MM.1S (cell line): ENCODE results near the gene SFTA2.

ENCODE experiments used
- DNase-seq: peaks from one replicate; pipeline ENCODE4 v3.0.0-alpha.2; 2015
- H2AFZ ChIP-seq: fragments of 300-600 bp; sonication (generic); 2 replicates; pipeline ENCODE4 v1.6.0; 2016; ENCODE audit warnings: antibody characterized with exemption, low read length
- H3F3A ChIP-seq: fragments of 300-600 bp; sonication (generic); 2 replicates; pipeline ENCODE4 v1.6.1; 2016; ENCODE audit warnings: mild to moderate bottlenecking, antibody characterized with exemption, low read length, moderate library complexity, mixed read lengths; ENCODE audit not compliant: insufficient read depth
- H3K27ac ChIP-seq: fragments of 300-600 bp; sonication (generic); 2 replicates; pipeline ENCODE4 v1.5.1; 2016; ENCODE audit warnings: mild to moderate bottlenecking, low read length
- H3K27me3 ChIP-seq: fragments of 300-600 bp; sonication (generic); replicated peaks from 2 replicates; pipeline ENCODE4 v1.6.0; 2016; ENCODE audit warnings: low read length; ENCODE audit not compliant: insufficient read depth
- H3K36me3 ChIP-seq: fragments of 300-600 bp; sonication (generic); replicated peaks from 2 replicates; pipeline ENCODE4 v1.6.1; 2016; ENCODE audit warnings: mild to moderate bottlenecking, low read length, mixed read lengths; ENCODE audit not compliant: insufficient read depth
- H3K4me1 ChIP-seq: fragments of 300-600 bp; sonication (generic); 2 replicates; pipeline ENCODE4 v1.6.1; 2016; ENCODE audit warnings: low read length, mixed read lengths
- H3K4me2 ChIP-seq: fragments of 300-600 bp; sonication (generic); 2 replicates; pipeline ENCODE4 v1.6.0; 2016; ENCODE audit warnings: low read depth, low read length
- H3K4me3 ChIP-seq: fragments of 300-600 bp; sonication (generic); 2 replicates; pipeline ENCODE4 v1.5.1; 2016; ENCODE audit warnings: low read length, mixed read lengths
- H3K79me2 ChIP-seq: fragments of 300-600 bp; sonication (generic); 2 replicates; pipeline ENCODE4 v1.6.1; 2016; ENCODE audit warnings: mixed run types, low read length, mixed read lengths
- H3K9ac ChIP-seq: fragments of 300-600 bp; sonication (generic); 2 replicates; pipeline ENCODE4 v1.6.1; 2016; ENCODE audit warnings: low read length, mixed read lengths
- H3K9me2 ChIP-seq: fragments of 300-600 bp; sonication (generic); replicated peaks from 2 replicates; pipeline ENCODE4 v1.6.1; 2016; ENCODE audit warnings: mild to moderate bottlenecking, low read length, mixed read lengths; ENCODE audit not compliant: insufficient read depth
- H3K9me3 ChIP-seq: fragments of 300-600 bp; sonication (generic); replicated peaks from 2 replicates; pipeline ENCODE4 v1.6.1; 2016; ENCODE audit warnings: mild to moderate bottlenecking, low read length, mixed read lengths; ENCODE audit not compliant: insufficient read depth
- H4K20me1 ChIP-seq: fragments of 300-600 bp; sonication (generic); 2 replicates; pipeline ENCODE4 v1.6.1; 2016; ENCODE audit warnings: mild to moderate bottlenecking, low read length, moderate library complexity, mixed read lengths; ENCODE audit not compliant: insufficient read depth
- EZH2 ChIP-seq: fragments of 300-600 bp; sonication (generic); optimal IDR thresholded peaks from 2 replicates; pipeline ENCODE3; 2017; ENCODE audit warnings: low read depth, mild to moderate bottlenecking, antibody characterized with exemption, low read length, mixed read lengths
- EZH2phosphoT487 ChIP-seq: fragments of 300-600 bp; sonication (generic); IDR thresholded peaks from 2 replicates; pipeline ENCODE4 v1.6.1; 2018; ENCODE audit warnings: antibody characterized with exemption, low read length
- TF ChIP-seq, protein P1 (sequence below): fragments of 300-600 bp; sonication (generic); IDR thresholded peaks from 2 replicates; pipeline ENCODE4 v1.5.1; 2016; ENCODE audit warnings: antibody characterized with exemption, low read length, mixed read lengths

Gene SFTA2

DNA sequence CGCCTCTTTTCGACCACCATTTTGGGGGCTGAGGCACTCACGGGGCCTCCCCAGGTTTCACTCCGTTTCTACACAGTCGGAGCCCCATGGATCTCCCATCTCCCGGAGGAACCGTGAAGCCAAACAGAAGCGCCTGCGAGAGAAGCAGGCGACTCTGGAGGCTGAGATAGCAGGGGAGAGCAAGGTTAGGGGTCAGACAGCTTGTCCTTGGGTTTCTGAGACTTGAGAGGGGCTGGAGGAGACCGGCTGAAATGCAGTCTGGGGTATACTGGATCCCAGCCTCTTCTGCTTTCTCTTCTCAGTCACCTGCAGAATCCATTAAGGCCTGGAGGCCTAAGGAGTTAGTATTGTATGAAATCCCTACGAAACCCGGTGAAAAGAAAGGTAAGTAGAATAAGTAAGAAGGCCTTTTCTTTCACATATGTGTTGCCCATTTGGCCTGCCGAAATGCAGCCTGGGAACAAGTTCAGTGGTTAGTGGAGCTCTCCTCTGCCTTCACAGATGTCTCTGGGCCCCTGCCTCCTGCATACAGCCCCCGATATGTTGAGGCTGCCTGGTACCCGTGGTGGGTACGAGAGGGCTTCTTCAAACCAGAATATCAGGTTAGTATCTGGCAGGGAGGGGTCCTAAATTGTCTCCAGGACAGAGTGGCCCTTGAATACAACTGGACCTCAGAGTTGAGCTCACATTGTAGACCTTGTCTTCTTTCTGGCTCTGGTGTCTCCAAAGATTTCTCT, 16.9 kb downstream of the SFTA2 start:
- H3K4me1 ChIP-seq, result peaks cover 8% of the 10 kb centered on the region; the same call in 1 of the 2 replicates
- H3K9me2 ChIP-seq, result no peaks in the 10 kb centered on the region
- peak overlapping the region; percentile 93 for H3K9ac ChIP-seq
- no peak for DNase-seq
- no peaks in the 10 kb centered on the region for H3K36me3 ChIP-seq
- peak overlapping the region; percentile 43; the same call in 1 of the 2 replicates for H3K27ac ChIP-seq
- H3K79me2 ChIP-seq, result no peaks in the 10 kb centered on the region
- peak overlapping the region; percentile 85 for H3K4me3 ChIP-seq
- no peak for TF ChIP-seq EZH2
- H3K9me3 ChIP-seq, result no peaks in the 10 kb centered on the region
- H4K20me1 ChIP-seq, result no peaks in the 10 kb centered on the region
- H3F3A ChIP-seq, result no peaks in the 10 kb centered on the region; the same call in 1 of the 2 replicates
- H3K4me2 ChIP-seq, result peak overlapping the region; percentile 98
- H2AFZ ChIP-seq, result peak overlapping the region; percentile 97
- no peaks in the 10 kb centered on the region for H3K27me3 ChIP-seq

GRCh38 chr6:30914076-30914853, 17.7 kb downstream of the SFTA2 start, which contains the start of gene VARS2:
Gene VARS2 (plus strand): TSS chr6:30914238. CDS start chr6:30914837, 599 bp downstream.
- Histone ChIP-seq H4K20me1 (no peaks in the 10 kb centered on the region), H3K9me2 (no peaks in the 10 kb centered on the region), H3K9me3 (no peaks in the 10 kb centered on the region), H3K4me1 (peaks cover 8% of the 10 kb centered on the region; the same call in 1 of the 2 replicates), H3K36me3 (no peaks in the 10 kb centered on the region), H3K9ac (peak within 1 kb of the TSS; percentile 93), H2AFZ (peak within 1 kb of the TSS; percentile 97), H3K4me2 (peak within 1 kb of the TSS; percentile 98), H3K27me3 (no peaks in the 10 kb centered on the region), H3F3A (no peaks in the 10 kb centered on the region; the same call in 1 of the 2 replicates), H3K79me2 (no peaks in the 10 kb centered on the region), H3K4me3 (peak within 1 kb of the TSS; percentile 85), H3K27ac (peak within 1 kb of the TSS; percentile 45; the same call in 1 of the 2 replicates)
- no peak for TF ChIP-seq EZH2phosphoT487
- TF ChIP-seq, protein P1, sequence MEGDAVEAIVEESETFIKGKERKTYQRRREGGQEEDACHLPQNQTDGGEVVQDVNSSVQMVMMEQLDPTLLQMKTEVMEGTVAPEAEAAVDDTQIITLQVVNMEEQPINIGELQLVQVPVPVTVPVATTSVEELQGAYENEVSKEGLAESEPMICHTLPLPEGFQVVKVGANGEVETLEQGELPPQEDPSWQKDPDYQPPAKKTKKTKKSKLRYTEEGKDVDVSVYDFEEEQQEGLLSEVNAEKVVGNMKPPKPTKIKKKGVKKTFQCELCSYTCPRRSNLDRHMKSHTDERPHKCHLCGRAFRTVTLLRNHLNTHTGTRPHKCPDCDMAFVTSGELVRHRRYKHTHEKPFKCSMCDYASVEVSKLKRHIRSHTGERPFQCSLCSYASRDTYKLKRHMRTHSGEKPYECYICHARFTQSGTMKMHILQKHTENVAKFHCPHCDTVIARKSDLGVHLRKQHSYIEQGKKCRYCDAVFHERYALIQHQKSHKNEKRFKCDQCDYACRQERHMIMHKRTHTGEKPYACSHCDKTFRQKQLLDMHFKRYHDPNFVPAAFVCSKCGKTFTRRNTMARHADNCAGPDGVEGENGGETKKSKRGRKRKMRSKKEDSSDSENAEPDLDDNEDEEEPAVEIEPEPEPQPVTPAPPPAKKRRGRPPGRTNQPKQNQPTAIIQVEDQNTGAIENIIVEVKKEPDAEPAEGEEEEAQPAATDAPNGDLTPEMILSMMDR, result peak; percentile 26
- no peak for TF ChIP-seq EZH2
- peak; percentile 88 for DNase-seq

- Histone ChIP-seq H3K36me3 (no peaks in the 10 kb centered on the region), H4K20me1 (no peaks in the 10 kb centered on the region), H3F3A (no peaks in the 10 kb centered on the region; the same call in 1 of the 2 replicates), H3K4me2 (peak overlapping the region; percentile 98), H3K9me3 (no peaks in the 10 kb centered on the region), H3K79me2 (peaks cover 4% of the 10 kb centered on the region), H3K9ac (peak overlapping the region; percentile 93; the same call in 1 of the 2 replicates), H3K9me2 (no peaks in the 10 kb centered on the region), H3K4me3 (peak overlapping the region; percentile 85), H2AFZ (peak overlapping the region; percentile 97), H3K27me3 (no peaks in the 10 kb centered on the region), H3K4me1 (peaks cover 12% of the 10 kb centered on the region), H3K27ac (peak overlapping the region; percentile 45; the same call in 1 of the 2 replicates)
- TF ChIP-seq, protein P1, result no peak
- TF ChIP-seq EZH2phosphoT487, result no peak
- TF ChIP-seq EZH2, result no peak
- DNase-seq, result no peak
Measured at GRCh38 chr6:30913721-30914075, 18.3 kb downstream of the SFTA2 start.
